ENCODE results near the gene LAMA2. TPM values are rescaled to one million over a fixed set of nuclear protein-coding genes. Genes with fewer than 3 reads are reported as not detected.

The LAMA2 gene
- total RNA-seq, 1 donor = 9.4 TPM

- Histone ChIP-seq H3K4me2 (ENCODE audit: insufficient read depth, low read length) (no peak overlapping the region), H3K27ac (ENCODE audit: low read depth, low read length) (no peak overlapping the region), H3K4me1 (ENCODE audit: insufficient read depth, low read length) (no peaks in the 10 kb centered on the region), H4K20me1 (ENCODE audit: insufficient read depth, low read length) (no peaks in the 10 kb centered on the region), H3K9me3 (ENCODE audit: low read depth, low read length) (no peaks in the 10 kb centered on the region), H2AFZ (ENCODE audit: low read length) (no peak overlapping the region), H3K79me2 (ENCODE audit: insufficient read depth, low read length) (no peaks in the 10 kb centered on the region), H3K4me3 (ENCODE audit: insufficient read depth, low read length) (no peak overlapping the region), H3K36me3 (ENCODE audit: insufficient read depth, low read length) (no peaks in the 10 kb centered on the region), H3K27me3 (ENCODE audit: insufficient read depth, low read length) (no peaks in the 10 kb centered on the region)
- DNase-seq (ENCODE audit: insufficient read length, low spot score, missing footprints) = no peak
- TF ChIP-seq CTCF (IDR thresholded peaks at IDR 0.05; ENCODE audit: extremely low read depth, low read depth, low read length) = no peak
These were observed 314.2 kb downstream of the LAMA2 start for GRCh38 chr6:129197154-129197553.

- Histone ChIP-seq H3K4me2 (ENCODE audit: insufficient read depth, low read length) (no peak overlapping the region), H2AFZ (ENCODE audit: low read length) (no peak overlapping the region), H3K27me3 (ENCODE audit: insufficient read depth, low read length) (no peaks in the 10 kb centered on the region), H4K20me1 (ENCODE audit: insufficient read depth, low read length) (no peaks in the 10 kb centered on the region), H3K4me3 (ENCODE audit: insufficient read depth, low read length) (no peak overlapping the region), H3K79me2 (ENCODE audit: insufficient read depth, low read length) (no peaks in the 10 kb centered on the region), H3K27ac (ENCODE audit: low read depth, low read length) (no peak overlapping the region), H3K9me3 (ENCODE audit: low read depth, low read length) (no peaks in the 10 kb centered on the region), H3K36me3 (ENCODE audit: insufficient read depth, low read length) (no peaks in the 10 kb centered on the region), H3K4me1 (ENCODE audit: insufficient read depth, low read length) (no peaks in the 10 kb centered on the region)
- no peak for TF ChIP-seq CTCF (IDR thresholded peaks at IDR 0.05; ENCODE audit: extremely low read depth, low read depth, low read length)
- DNase-seq (ENCODE audit: insufficient read length, low spot score, missing footprints) = no peak
These were observed 317.2 kb downstream of the LAMA2 start for GRCh38 chr6:129200151-129200550.

- TF ChIP-seq CTCF (IDR thresholded peaks at IDR 0.05; ENCODE audit: extremely low read depth, low read depth, low read length) = no peak
- no peak overlapping the region for H3K4me3 ChIP-seq (ENCODE audit: insufficient read depth, low read length)
These were observed 320.4 kb downstream of the LAMA2 start for GRCh38 chr6:129203190-129203900.

GRCh38 chr6:129206821-129207220, 323.9 kb downstream of the LAMA2 start:
- H3K27ac ChIP-seq (ENCODE audit: low read depth, low read length) = no peak overlapping the region
- no peak overlapping the region for H3K4me2 ChIP-seq (ENCODE audit: insufficient read depth, low read length)
- H3K4me1 ChIP-seq (ENCODE audit: insufficient read depth, low read length) = no peaks in the 10 kb centered on the region
- DNase-seq (ENCODE audit: insufficient read length, low spot score, missing footprints) = no peak
- H3K9me3 ChIP-seq (ENCODE audit: low read depth, low read length) = no peaks in the 10 kb centered on the region
- H3K27me3 ChIP-seq (ENCODE audit: insufficient read depth, low read length) = no peaks in the 10 kb centered on the region
- no peak for TF ChIP-seq CTCF (IDR thresholded peaks at IDR 0.05; ENCODE audit: extremely low read depth, low read depth, low read length)
- no peak overlapping the region for H2AFZ ChIP-seq (ENCODE audit: low read length)
- no peaks in the 10 kb centered on the region for H3K79me2 ChIP-seq (ENCODE audit: insufficient read depth, low read length)
- no peak overlapping the region for H3K4me3 ChIP-seq (ENCODE audit: insufficient read depth, low read length)
- no peaks in the 10 kb centered on the region for H3K36me3 ChIP-seq (ENCODE audit: insufficient read depth, low read length)
- no peaks in the 10 kb centered on the region for H4K20me1 ChIP-seq (ENCODE audit: insufficient read depth, low read length)

More at GRCh38 chr6:129203190-129203900, 320.4 kb downstream of the LAMA2 start:
- Histone ChIP-seq H3K36me3 (ENCODE audit: insufficient read depth, low read length) (no peaks in the 10 kb centered on the region), H3K9me3 (ENCODE audit: low read depth, low read length) (no peaks in the 10 kb centered on the region), H3K4me2 (ENCODE audit: insufficient read depth, low read length) (no peak overlapping the region), H3K27me3 (ENCODE audit: insufficient read depth, low read length) (no peaks in the 10 kb centered on the region), H3K79me2 (ENCODE audit: insufficient read depth, low read length) (no peaks in the 10 kb centered on the region), H3K27ac (ENCODE audit: low read depth, low read length) (no peak overlapping the region), H3K4me1 (ENCODE audit: insufficient read depth, low read length) (no peaks in the 10 kb centered on the region), H4K20me1 (ENCODE audit: insufficient read depth, low read length) (no peaks in the 10 kb centered on the region), H2AFZ (ENCODE audit: low read length) (no peak overlapping the region)
- no peak for DNase-seq (ENCODE audit: insufficient read length, low spot score, missing footprints)

Measured in osteoblast (primary cell).